Measurements from ENCODE around the gene ATP6V0E1.
"Not testable (repeated sequence)": the region's sequence is repeated elsewhere in the genome, so short reads cannot be mapped to it uniquely, and the experiment has no call there.

The ATP6V0E1 gene

GRCh38 chr5:172990776-172991175 lies 7.2 kb downstream of the ATP6V0E1 start:
- in situ Hi-C loops (cut with MboI; ENCODE audit: low pct_unique_long_range_greater_than_20kb, low sequenced_read_pairs), result no loop called here
- no peak for DNase-seq

GRCh38 chr5:172994405-172994804 lies 10.8 kb downstream of the ATP6V0E1 start:
- no peak for DNase-seq
- in situ Hi-C loops (cut with MboI; ENCODE audit: low pct_unique_long_range_greater_than_20kb, low sequenced_read_pairs), result no loop called here

GRCh38 chr5:172999372-172999973 lies 15.9 kb downstream of the ATP6V0E1 start:
- DNase-seq, result no peak
- in situ Hi-C loops (cut with MboI; ENCODE audit: low pct_unique_long_range_greater_than_20kb, low sequenced_read_pairs), result no loop called here

GRCh38 chr5:172999974-173000373 lies 16.4 kb downstream of the ATP6V0E1 start:
- in situ Hi-C loops (cut with MboI; ENCODE audit: low pct_unique_long_range_greater_than_20kb, low sequenced_read_pairs), result no loop called here

GRCh38 chr5:173001229-173001841 lies 17.8 kb downstream of the ATP6V0E1 start:
- in situ Hi-C loops (cut with MboI; ENCODE audit: low pct_unique_long_range_greater_than_20kb, low sequenced_read_pairs), result no loop called here
- no peak for DNase-seq

More at GRCh38 chr5:172999974-173000373, 16.4 kb downstream of the ATP6V0E1 start:
- DNase-seq, result no peak

GRCh38 chr5:173003360-173003759 lies 19.8 kb downstream of the ATP6V0E1 start:
- DNase-seq, result no peak
- in situ Hi-C loops (cut with MboI; ENCODE audit: low pct_unique_long_range_greater_than_20kb, low sequenced_read_pairs), result no loop called here

- in situ Hi-C loops (cut with MboI; ENCODE audit: low pct_unique_long_range_greater_than_20kb, low sequenced_read_pairs), result no loop called here
- no peak for DNase-seq
Measured at GRCh38 chr5:173004013-173004412, 20.4 kb downstream of the ATP6V0E1 start.

- in situ Hi-C loops (cut with MboI; ENCODE audit: low pct_unique_long_range_greater_than_20kb, low sequenced_read_pairs), result no loop called here
Measured at GRCh38 chr5:173004447-173004846, 20.9 kb downstream of the ATP6V0E1 start.

GRCh38 chr5:173010021-173010420 lies 26.4 kb downstream of the ATP6V0E1 start:
- in situ Hi-C loops (cut with MboI; ENCODE audit: low pct_unique_long_range_greater_than_20kb, low sequenced_read_pairs), result no loop called here
- DNase-seq, result no peak

More at GRCh38 chr5:173004447-173004846, 20.9 kb downstream of the ATP6V0E1 start:
- no peak for DNase-seq

GRCh38 chr5:173010547-173011464 lies 27.2 kb downstream of the ATP6V0E1 start:
- no peak for DNase-seq
- in situ Hi-C loops (cut with MboI; ENCODE audit: low pct_unique_long_range_greater_than_20kb, low sequenced_read_pairs), result no loop called here

GRCh38 chr5:173011566-173011965 lies 28.0 kb downstream of the ATP6V0E1 start:
- in situ Hi-C loops (cut with MboI; ENCODE audit: low pct_unique_long_range_greater_than_20kb, low sequenced_read_pairs), result no loop called here
- DNase-seq, result no peak

GRCh38 chr5:173012882-173013281 lies 29.3 kb downstream of the ATP6V0E1 start:
- no peak for DNase-seq
- in situ Hi-C loops (cut with MboI; ENCODE audit: low pct_unique_long_range_greater_than_20kb, low sequenced_read_pairs), result no loop called here

- DNase-seq, result no peak
- in situ Hi-C loops (cut with MboI; ENCODE audit: low pct_unique_long_range_greater_than_20kb, low sequenced_read_pairs), result no loop called here
Measured at GRCh38 chr5:173014671-173015070, 31.1 kb downstream of the ATP6V0E1 start.

GRCh38 chr5:173015192-173015591 lies 31.6 kb downstream of the ATP6V0E1 start:
- in situ Hi-C loops (cut with MboI; ENCODE audit: low pct_unique_long_range_greater_than_20kb, low sequenced_read_pairs), result no loop called here
- no peak for DNase-seq

GRCh38 chr5:173015598-173016455 lies 32.3 kb downstream of the ATP6V0E1 start:
- DNase-seq, result no peak
- in situ Hi-C loops (cut with MboI; ENCODE audit: low pct_unique_long_range_greater_than_20kb, low sequenced_read_pairs), result no loop called here

- peak; percentile 46 for DNase-seq
- in situ Hi-C loops (cut with MboI; ENCODE audit: low pct_unique_long_range_greater_than_20kb, low sequenced_read_pairs), result no loop called here
Measured at GRCh38 chr5:173016598-173017046, 33.1 kb downstream of the ATP6V0E1 start.

- in situ Hi-C loops (cut with MboI; ENCODE audit: low pct_unique_long_range_greater_than_20kb, low sequenced_read_pairs); DNase-seq: not testable (repeated sequence)
Measured at GRCh38 chr5:173017087-173017486, 33.5 kb downstream of the ATP6V0E1 start.

GRCh38 chr5:173018358-173018757 lies 34.8 kb downstream of the ATP6V0E1 start:
- no peak for DNase-seq
- in situ Hi-C loops (cut with MboI; ENCODE audit: low pct_unique_long_range_greater_than_20kb, low sequenced_read_pairs), result no loop called here

GRCh38 chr5:173020154-173020581 lies 36.6 kb downstream of the ATP6V0E1 start:
- in situ Hi-C loops (cut with MboI; ENCODE audit: low pct_unique_long_range_greater_than_20kb, low sequenced_read_pairs), result no loop called here
- DNase-seq, result no peak

All from KBM-7 (cell line).